ENCODE results near the gene ARHGEF26.

The ARHGEF26 gene

DNA sequence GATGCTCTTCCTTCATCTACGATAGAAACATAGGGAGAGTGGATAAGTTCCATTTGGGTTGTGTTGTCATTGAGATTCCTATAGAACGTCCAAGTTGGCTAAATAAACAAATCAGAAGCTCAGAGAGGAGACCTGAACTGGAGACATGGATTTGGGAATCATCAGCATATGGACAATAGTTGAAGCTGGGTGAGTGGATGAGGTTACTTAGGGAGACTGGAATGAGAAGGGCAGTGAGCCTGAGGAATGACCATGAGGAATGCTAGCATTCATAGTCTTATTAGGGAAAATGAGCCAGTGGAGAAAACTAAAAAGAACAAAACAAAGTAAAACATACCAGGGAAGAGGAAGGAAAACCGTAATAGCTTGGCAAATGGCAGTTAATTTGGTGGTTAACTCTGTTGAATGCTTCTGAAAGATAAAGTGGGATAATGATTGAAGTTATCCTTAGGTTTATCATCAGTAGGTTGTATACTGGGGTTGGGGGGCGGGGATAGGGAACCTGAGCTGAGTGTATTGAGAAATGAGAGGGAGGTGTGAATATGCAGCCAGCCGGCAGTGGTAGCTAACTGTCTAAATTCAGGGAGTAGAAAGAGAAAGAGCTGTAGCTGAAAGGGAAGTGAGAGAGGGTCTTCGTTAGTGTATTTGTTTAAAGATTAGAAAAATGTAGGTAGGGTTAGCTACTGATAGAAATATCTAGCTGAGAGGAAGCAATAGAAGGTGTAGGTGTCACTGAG is 74.6 kb downstream of the ARHGEF26 start:
- no peak for DNase-seq (ENCODE audit: low read depth in 2 of 2)

DNA sequence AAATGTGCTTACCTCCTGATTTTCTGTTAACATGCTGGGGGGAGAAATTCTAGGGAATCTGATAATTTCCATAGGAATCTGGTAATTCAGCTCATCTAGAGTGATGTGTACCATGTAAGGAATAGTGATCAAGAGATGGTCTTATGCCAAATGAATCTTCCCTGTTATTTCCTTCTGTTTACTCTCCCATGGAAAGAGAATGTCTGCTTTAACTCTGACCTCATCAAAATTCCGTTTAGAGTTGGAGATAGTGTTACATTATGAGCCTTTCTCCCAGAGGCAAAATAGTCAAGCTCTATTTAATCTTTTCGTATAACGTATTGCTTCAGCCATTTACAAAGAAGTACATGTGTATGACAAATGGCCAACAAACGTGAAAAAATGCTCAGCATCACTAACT is 76.6 kb downstream of the ARHGEF26 start:
- DNase-seq (ENCODE audit: low read depth in 2 of 2), result no peak

DNA sequence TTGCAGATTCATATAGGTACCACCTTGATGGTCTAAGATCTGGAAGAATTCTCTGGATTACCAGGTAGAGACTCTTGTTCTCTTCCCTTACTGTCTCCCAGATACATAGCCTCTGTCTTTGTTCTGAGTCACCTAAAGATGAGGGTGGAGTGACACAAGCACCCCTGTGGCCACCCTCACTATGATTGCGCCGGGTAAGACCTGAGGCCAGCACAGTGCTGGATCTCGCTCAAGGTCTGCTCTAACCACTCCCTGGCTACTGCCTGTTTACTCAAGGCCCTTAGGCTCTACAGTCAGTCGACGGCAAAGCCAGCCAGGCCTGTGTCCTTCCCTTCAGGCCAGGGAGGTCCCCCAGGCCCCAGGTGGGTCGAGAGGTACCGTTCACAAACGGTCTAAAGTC is 88.3 kb downstream of the ARHGEF26 start:
- DNase-seq (ENCODE audit: low read depth in 2 of 2), result no peak

DNA sequence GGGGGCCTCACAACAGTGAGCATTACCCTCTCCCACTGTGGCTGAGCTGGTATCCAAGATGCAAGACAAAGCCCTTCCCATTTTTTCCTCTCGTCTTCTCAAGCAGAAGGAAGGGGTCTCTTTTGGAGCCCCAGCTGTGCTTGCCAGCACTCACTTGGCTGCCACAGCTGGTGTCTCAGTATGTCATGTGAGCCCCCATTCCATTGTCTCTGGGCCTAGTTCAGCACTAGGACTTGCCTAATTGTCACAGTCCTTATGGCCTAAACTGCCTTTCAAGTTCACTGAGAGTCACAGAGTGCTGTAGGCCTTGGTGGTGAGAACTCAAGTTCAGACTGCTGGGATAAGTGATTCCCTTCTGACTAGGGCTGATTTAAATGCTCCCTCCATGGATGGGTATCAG is 89.8 kb downstream of the ARHGEF26 start:
- DNase-seq (ENCODE audit: low read depth in 2 of 2), result no peak

DNA sequence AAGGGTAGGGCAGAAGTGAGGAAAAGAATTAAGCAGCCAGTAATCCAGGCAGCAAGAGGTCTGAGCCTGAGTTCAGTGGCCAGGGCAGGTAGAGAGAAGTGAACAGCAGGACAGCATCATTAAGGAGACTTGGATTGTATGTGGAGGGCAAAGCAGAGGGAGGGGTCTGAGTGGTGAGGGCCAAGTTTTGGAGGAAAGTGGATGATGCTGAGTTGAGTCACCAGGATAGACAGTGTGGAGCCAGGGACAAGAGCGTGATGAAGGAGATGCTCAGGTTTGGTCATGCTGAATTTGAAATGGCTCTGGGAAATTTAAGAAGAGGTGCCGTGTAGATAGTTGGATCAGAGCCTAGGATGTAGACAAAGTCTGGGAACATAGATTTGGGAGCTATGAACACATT is 93.1 kb downstream of the ARHGEF26 start:
- no peak for DNase-seq (ENCODE audit: low read depth in 2 of 2)

DNA sequence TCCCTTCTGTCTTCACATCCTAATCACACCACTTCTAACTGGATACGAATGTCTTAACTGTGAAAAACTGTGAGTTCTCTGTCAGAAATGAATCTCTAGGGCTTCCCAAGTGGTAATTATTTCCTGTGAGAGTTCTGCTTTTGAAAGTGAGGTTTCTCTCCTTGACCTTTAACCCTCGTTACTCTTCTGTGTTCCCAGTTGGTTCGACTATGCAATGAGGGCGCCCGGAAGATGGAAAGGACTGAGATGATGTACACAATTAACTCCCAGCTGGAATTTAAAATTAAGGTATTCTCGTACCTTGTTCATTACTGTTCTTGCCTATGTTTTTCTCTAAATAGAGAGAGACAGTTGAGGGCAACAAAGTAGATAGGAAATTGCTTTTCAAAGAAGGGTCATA is 96.5 kb downstream of the ARHGEF26 start:
- DNase-seq (ENCODE audit: low read depth in 2 of 2), result no peak

- no peak for DNase-seq (ENCODE audit: low read depth in 2 of 2)
These were observed 97.5 kb downstream of the ARHGEF26 start for GRCh38 chr3:154218728-154219127.

- DNase-seq (ENCODE audit: low read depth in 2 of 2), result no peak
These were observed 99.3 kb downstream of the ARHGEF26 start for GRCh38 chr3:154220462-154220861.

- no peak for DNase-seq (ENCODE audit: low read depth in 2 of 2)
These were observed 102.3 kb downstream of the ARHGEF26 start for GRCh38 chr3:154223519-154223918.

DNA sequence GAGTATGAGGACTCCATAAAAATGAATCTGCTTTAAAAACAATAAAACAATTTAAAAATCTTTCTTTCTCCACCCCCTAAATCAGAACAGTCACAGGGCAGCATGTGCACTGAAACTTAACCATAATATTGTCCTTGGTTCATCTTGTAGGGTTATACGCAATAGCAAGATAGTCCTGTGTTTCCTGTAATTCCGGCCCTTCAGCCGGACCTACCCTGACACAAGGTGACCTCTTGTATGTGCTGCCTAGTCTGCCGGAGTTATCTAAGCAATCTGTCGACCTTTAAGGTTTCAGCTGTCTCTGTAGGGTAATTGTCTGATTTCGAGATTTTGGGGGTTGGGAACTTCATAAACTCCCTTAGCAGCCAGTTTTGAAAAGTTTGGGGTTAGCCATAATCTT is 103.2 kb downstream of the ARHGEF26 start:
- no peak for DNase-seq (ENCODE audit: low read depth in 2 of 2)

DNA sequence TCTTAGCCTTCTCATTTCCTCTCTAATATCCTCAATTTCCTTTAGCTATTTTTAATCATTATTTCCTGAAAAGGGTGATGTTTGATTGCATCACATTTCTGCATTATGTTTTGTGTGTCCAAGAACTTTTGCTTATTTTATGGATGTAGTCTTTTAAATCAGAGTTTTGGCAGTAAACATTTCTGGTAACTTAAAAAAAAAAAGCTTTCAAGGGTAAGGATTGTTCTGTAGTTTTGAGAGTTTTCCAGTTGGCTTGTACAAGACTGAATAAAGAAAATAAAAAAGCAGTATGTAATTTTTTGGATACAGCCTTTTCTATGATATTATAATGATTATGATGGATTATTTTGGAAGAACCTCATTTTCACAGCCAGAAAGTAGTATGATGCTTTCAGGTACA is 103.7 kb downstream of the ARHGEF26 start:
- DNase-seq (ENCODE audit: low read depth in 2 of 2), result no peak

DNA sequence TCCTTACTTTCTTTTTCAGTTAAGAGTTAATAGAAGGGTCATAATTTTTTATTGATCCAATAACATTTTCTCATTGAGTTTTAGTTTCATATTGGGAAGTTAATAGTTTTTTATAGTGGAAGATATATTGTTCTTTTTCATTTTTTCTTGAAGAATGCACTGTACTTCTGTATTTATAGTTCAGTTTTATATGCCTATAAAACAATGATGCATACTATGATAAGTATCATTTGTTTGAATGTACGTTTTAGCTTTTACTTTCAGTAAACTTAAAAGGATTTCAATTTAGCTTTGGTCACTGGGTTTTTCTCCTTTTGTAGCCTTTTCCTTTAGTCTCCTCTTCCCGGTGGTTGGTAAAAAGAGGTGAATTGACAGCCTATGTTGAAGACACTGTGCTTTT is 104.3 kb downstream of the ARHGEF26 start:
- no peak for DNase-seq (ENCODE audit: low read depth in 2 of 2)

DNA sequence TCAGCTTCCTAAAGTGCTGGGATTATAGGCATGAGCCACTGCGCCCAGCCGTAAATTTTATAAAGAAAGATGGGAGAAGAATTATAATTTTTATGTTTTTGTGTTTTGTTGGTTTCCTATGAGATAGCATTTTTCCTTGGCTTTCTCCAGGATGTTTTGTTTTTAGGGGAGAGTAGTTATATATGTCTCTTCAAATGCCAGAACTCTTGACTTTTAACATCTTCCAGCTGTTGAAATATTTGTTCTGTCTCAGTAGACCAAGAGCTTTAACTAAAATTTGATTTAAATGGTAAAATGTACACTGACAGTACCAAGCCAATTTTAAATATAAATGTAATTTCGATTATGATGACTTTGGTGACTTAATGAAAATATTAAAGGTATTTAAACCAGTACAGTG is 106.3 kb downstream of the ARHGEF26 start:
- DNase-seq (ENCODE audit: low read depth in 2 of 2), result no peak

DNA sequence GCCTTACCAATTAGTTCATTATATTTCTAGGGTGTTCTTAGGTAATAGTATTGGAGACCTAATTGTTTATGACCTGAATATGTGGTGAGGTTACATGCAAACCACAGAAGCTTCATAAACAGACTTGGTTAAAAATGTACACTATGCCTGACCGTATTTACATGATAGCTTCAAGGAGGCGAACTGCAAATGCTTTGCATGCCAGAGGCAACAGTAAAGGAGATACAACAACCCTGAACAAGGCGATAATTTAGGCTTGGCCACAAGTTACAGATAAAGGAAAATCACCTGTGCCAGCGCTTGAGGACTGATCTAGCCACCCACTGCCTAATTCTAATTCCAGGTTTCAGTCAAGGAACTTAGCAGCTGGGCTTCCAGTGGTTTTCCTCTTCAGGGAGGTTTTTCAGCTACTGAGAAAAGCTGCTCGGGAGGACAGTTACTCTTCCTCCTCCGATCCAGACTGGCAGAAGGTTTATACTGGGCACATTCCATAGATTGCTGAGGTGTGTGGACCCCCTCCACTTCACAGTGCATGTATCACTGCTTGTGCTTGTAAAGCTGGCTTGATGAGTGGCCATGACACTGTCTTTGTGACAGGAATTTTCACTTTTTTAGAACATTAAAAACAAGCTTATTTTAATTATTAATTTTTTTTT is 107.5 kb downstream of the ARHGEF26 start:
- DNase-seq (ENCODE audit: low read depth in 2 of 2), result no peak

- no peak for DNase-seq (ENCODE audit: low read depth in 2 of 2)
These were observed 108.0 kb downstream of the ARHGEF26 start for GRCh38 chr3:154229217-154229590.

DNA sequence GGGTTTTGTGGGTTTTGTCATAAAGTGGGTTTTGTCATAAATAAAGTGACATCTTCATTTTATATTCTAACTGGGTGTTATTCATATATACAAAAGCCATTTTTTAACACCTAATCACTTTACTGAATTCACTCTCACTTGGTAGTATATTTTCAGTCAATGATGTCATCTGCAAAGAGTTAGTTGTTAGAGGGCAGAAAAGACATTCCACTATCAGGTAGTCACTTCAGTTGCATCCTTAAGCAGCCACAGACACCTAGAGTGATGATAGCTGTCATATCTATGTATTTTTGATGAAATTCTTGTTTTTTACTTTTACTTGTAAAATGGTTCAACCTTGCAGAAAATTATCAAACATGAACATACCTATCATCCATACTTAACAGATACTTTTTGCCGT is 114.1 kb downstream of the ARHGEF26 start:
- DNase-seq (ENCODE audit: low read depth in 2 of 2), result no peak

DNA sequence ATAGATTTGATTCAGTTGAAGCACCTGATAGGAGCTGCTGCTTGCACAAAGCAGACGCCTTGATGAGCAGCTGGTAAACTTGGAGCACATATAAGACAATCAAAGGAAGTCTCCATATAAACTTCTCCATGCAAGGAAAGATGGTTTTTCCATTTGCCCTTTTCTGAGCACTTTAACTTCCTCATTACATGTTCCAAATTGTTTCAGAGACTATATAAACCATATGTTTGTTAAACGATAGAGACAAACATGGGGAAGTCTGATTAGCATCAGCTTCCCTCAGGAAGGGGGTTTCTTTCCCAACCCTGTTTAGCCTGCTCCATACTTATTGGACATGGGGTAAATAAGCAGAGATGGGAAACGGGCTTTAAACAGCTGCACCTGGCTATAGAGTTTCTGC is 115.1 kb downstream of the ARHGEF26 start:
- no peak for DNase-seq (ENCODE audit: low read depth in 2 of 2)

- no peak for DNase-seq (ENCODE audit: low read depth in 2 of 2)
These were observed 119.0 kb downstream of the ARHGEF26 start for GRCh38 chr3:154240235-154240634.

DNA sequence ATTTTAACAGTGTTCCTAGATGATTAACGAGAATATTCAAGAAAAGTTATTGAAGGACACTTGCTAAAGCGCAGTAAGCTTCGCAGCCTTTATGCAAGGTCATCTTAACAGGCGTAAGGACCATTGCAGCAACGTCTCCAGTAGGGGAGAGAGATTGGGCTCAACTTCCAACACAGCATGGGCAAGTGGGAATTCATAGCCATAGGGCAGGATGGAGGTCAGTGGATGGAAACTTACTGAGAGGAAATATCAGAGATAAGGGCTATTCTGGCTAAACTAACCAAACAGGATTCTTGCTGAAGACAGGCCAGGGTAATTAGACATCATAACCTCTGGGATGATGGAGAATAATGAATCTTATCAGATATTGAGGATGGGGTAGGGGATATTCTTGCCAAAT is 120.3 kb downstream of the ARHGEF26 start:
- no peak for DNase-seq (ENCODE audit: low read depth in 2 of 2)

- DNase-seq (ENCODE audit: low read depth in 2 of 2), result no peak
These were observed 121.6 kb downstream of the ARHGEF26 start for GRCh38 chr3:154242766-154243165.

DNA sequence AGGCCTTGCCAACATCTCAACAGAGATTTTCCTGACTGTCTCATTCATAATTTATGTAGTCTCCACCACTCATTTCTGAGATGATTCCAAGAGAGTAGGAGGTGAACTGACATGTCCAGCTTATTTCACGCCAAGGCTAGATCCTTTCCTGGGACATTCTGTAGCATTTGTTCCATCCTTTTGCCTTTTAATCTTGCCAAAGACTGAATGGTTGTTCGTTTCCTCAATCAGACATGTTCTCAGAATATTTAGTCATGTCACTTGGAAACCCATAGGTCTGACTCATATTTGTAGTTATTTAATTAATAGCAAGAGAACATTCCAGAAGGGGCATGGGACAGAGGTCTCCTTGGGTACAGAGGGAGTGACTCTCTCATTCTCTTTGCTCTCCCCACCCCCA is 122.2 kb downstream of the ARHGEF26 start:
- no peak for DNase-seq (ENCODE audit: low read depth in 2 of 2)

DNA sequence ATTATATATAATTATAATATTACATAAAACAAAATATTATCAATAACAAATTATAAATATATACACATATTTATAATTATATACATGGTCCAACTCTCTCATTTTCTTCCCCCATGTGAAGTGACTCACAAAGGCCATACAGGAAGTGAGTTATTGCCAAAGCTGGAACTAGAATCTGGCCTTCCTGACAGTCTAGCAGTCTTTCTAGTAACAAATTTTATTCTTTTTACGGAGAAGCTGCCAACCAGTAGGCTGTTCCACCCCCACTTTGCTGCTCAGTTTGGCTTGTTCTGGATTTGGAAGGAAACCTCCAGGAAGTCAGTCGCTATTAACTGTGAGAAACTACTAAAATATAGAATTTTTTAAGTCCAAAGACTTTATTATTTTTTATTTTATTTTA is 123.5 kb downstream of the ARHGEF26 start:
- no peak for DNase-seq (ENCODE audit: low read depth in 2 of 2)

DNA sequence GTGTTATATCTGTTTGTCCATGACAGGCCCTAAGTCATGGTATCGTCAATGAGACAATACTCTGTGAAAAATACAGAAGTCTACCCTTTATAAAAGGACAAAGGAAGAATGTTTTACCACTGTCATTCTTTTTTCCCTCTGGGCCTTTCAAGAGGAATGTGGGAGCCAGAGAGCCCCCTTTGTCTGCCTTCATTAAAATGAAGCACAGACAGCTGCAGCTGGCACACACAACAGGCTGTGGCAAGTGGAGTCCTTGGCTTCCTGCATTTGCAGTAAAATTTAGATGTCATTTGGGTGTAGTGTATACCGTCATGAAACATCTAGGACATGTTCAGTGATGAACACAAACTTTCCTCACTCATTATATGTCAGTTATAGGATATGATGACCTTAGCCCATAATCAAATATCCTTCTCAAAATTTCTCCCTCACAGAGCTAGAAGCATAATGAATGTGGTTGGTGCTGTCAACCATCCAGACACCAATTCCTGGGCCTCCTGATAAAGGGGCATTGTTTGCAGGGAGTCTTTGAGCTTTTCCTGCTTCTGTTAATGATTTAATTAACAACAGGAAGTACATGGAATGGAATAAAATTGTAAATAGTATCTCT is 126.7 kb downstream of the ARHGEF26 start:
- no peak for DNase-seq (ENCODE audit: low read depth in 2 of 2)
